HG03571 (cell line): ENCODE data around the gene DPP6.

Experiments used
- ATAC-seq: cut with Tn5 transposase; IDR thresholded peaks from one replicate; pipeline ENCODE4 v1.9.1; 2021; ENCODE audit not compliant: unreplicated experiment

The DPP6 gene

GRCh38 chr7:154783281-154783909 lies 731.2 kb downstream of the DPP6 start:
- ATAC-seq: no peak

GRCh38 chr7:154785898-154786297 lies 733.7 kb downstream of the DPP6 start:
- ATAC-seq: no peak

DNA sequence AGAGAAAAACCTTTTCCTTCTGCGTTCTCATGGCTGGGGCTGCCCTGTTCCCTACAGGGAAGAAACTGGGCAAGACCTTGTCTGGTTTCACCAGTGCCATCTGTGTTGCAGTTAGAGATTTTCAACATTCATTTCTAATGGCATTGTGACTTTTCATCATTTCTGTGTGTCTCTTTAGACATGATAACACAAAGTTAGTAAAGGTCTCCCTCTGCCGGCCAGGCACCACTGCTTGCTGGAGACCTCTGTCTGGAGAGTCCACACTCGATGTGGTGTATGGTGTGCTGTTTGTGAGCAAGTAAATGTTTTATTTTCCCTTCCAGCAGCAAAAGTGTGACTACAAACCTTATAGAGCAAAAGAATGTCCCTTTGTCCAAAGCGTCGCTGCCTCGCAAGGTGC lies 737.2 kb downstream of the DPP6 start:
- no peak for ATAC-seq

GRCh38 chr7:154791611-154792010 lies 739.4 kb downstream of the DPP6 start:
- ATAC-seq: no peak

- ATAC-seq: no peak
Observed at GRCh38 chr7:154792436-154793055, 740.3 kb downstream of the DPP6 start.

GRCh38 chr7:154794147-154794780 lies 742.1 kb downstream of the DPP6 start:
- ATAC-seq: no peak

DNA sequence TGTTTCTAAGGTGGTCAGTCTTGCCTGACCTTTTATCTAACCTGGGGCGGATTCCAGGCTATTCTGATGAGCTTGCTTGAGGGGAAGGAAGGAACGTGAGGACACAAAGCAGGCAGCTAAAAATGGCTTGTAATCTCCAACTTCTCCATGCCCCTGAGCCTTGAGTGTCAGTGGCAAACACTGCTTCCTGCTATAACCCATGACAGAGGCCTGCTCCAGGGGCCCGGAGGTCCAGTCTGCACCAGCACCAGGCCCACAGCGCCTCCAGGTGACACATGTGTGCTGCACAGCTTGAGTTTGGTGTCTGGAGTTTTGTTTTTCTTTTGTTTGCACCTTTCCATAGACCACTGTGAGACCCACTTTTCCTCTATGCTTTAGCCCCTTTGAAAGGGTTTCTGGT lies 742.8 kb downstream of the DPP6 start:
- ATAC-seq: no peak

DNA sequence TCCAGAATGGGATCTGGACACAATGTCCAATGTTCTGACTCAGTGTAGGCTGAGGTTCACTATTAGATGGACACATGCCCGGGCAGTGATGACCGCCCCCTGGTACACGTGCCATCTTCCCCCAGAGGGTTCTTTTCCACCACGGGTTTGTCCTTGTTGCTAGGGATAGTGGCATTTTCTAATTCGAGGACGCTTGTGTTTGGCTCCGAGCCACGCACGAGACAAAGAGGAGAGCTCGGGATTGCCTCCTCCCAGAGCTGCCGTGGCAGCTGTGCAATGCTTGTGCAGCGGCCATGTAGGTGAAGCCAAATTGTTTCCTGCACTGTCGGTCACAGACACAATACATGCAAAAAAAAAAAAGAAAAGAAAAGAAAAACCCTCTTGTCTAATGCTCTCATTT lies 743.2 kb downstream of the DPP6 start:
- no peak for ATAC-seq

DNA sequence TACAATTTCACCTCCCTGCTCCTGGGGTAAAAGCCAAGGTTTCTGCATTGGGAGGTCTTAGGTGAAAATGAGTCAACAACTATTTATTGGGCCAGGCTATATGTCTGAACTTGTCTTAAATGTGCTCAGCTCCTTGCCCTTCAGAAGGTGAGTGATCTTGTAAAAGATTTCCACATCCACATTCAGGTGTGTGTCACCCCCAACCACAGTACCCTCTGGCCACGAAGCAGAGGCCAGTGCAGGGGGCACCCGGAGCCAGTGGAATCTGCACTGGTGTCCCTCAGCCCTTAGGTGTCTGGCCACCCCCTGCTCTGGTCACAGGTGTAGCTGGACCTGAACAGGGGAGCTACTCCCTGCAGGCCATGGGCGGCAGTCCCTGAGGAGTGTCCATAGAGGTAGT lies 752.3 kb downstream of the DPP6 start:
- no peak for ATAC-seq

DNA sequence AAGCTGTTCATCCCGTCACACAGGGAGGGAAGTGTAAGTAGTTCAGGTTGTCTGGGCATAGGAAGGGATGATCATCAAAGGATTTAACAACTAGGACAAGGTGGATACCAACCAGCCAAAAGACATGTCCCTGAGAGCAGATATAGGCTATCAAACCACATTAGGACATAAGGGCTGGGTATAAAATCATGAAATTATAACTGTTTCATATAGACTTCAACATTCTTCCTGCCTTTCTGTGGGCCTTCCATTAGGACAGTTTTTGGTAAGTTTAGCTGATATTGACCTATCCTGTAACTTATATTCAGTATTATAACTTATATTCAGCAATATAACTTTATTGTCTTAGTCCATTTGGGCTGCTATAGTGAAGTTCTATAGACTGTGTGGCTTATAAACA lies 759.8 kb downstream of the DPP6 start:
- ATAC-seq: no peak

GRCh38 chr7:154817224-154817896 lies 765.2 kb downstream of the DPP6 start:
- ATAC-seq: no peak

DNA sequence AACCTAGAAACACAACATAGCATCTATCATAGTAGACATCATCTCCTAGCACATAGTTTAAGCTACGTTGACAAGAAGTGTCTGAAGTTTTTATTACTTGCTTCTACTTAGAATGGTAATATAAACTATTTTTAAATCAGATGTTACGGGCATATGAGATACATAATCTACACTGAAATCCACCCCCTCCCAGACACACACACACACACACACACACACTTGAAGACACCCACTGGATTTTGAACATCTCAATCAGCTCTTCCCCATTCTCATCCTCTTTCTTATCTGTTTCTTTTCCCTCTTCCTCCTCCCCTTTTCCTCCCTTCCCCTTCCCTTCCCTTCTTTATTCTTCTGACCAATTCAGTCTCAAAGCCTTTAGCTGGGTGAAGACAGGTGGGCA lies 774.8 kb downstream of the DPP6 start:
- ATAC-seq: no peak

GRCh38 chr7:154832557-154833138 lies 780.5 kb downstream of the DPP6 start:
- no peak for ATAC-seq

- ATAC-seq: no peak
Observed at GRCh38 chr7:154836021-154836448, 783.8 kb downstream of the DPP6 start.

GRCh38 chr7:154837087-154837486 lies 784.9 kb downstream of the DPP6 start:
- ATAC-seq: no peak

DNA sequence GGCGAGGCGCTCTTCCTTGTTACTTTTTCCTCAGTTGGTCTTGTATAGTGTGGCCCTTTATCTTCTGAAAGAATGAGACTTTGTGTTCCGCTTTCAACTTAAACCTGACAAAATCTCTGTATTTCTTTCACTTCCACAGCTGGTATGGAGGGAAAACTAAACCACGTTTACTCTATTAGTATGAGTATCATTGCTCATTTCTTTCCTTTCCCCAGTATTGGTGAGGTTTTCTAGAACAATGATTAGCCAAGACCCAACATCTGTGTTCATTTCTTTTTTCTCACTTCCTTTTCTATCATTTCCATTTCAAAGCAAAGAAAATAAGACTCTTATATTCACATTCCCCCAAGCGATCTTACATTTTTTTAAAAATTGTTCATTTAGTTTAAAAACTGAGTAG lies 785.4 kb downstream of the DPP6 start:
- peak; percentile 94 for ATAC-seq

GRCh38 chr7:154840086-154840485 lies 787.9 kb downstream of the DPP6 start:
- no peak for ATAC-seq

DNA sequence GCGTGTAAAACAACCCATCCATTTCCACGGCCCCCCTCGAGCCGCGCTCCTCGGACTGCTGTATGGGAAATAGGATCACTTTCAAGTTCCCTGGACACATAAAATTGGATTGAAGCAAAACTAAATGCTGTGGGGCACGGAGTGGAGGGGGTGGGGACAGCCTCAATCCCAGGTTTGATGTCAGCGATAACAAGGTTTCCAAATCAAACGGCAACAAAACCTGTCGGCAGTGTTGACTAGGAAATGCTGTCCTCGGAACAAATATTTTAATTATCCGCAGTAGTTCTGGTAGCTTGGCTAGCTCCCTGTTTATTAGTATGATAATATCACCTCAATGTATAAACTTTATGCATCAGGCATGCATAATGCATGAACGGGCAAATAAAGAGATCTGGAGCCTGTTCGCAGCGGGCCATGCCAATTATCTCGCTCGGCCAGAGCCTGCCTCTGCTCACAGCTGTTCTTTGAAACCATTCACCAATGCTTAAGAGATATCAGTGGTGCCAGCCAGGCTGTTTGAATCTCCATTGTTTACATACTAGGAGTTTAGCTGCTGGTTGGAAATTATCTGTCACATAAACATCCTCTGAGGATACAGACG lies 789.6 kb downstream of the DPP6 start:
- ATAC-seq: no peak

GRCh38 chr7:154842591-154842990 lies 790.4 kb downstream of the DPP6 start:
- ATAC-seq: no peak

DNA sequence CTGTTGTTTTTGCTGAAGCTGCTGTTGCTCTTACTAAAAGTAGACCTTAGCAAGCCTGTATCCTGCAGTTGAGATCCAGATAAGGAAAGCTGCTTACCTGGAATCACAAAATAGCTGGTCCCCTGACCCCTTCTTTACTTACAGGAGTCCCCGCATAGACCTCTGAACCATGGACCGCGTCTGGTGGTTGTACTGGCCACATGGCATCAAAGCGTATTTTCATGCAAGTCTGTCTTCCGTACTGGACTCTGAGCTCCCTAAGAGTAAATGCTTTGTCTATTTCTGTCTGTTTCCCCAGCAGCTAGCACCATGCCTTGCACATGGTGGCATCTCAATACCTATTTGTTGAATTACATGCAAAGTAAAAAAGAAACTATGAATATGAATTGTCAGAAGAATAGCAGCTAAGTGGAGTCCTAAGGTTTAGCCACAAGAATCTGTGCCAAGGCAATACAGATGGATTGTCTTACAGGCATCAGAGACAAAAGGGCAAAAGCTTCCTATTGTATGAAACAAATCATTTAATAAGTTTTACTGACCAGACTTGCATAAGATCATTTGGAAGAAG lies 791.6 kb downstream of the DPP6 start:
- no peak for ATAC-seq

DNA sequence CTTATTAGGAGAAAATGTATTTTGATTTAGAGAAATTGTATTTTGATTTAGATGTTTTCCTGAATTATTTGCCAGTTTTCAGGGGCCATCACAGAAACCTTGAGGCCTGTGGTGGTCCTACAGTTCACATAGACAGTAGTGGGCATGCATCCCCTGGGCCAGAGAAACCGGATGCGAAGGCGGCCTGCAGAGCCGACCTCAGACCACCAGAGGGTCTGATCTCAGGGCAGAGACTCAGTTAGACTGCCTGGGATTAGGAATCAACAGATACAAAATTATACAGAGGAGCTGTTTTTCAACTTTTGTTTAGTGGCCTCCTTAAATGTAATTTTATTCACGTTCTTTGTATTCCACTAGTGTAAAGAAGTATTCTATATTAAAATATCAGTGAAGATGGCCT lies 792.3 kb downstream of the DPP6 start:
- no peak for ATAC-seq
